C4-2B (cell line): ENCODE measurements around the gene TENM4.

Source experiments
- CTCF ChIP-seq: fragments of 450-650 bp; conservative IDR thresholded peaks from 2 replicates; pipeline ENCODE4 v1.5.1; 2017; ENCODE audit warnings: mild to moderate bottlenecking
- ZFX ChIP-seq: fragments of 450-650 bp; IDR thresholded peaks from 2 replicates; pipeline ENCODE4 v1.6.1; 2017

- no peak for TF ChIP-seq CTCF
- no peak for TF ChIP-seq ZFX
These were observed 242.5 kb downstream of the TENM4 start for GRCh38 chr11:79198203-79198897.
